OCI-LY7 (cell line): Measurements from ENCODE around the gene CDA. TPM values are rescaled to one million over a fixed set of nuclear protein-coding genes. Genes with fewer than 3 reads are reported as not detected.

Experiments used
- BruUV-seq: library from RNA; stranded (reverse); fragments of 400-500 nt; replicated peaks from 2 replicates; lab custom pipeline; 2021; lab: Mats Ljungman, UMichigan
- CTCF ChIA-PET: fragments of 300-600 bp; sonication (Branson Sonifier 250); formaldehyde crosslinking; loops from one replicate; lab custom pipeline; 2022; ENCODE audit warnings: antibody characterized with exemption; ENCODE audit not compliant: unreplicated experiment; lab: Charles Lee
- POLR2A ChIA-PET: fragments of 300-600 bp; sonication (Branson Sonifier 250); formaldehyde crosslinking; loops from one replicate; lab custom pipeline; 2022; ENCODE audit warnings: antibody characterized with exemption; lab: Charles Lee
- DNase-seq: peaks from one replicate; pipeline ENCODE4 v3.0.0-alpha.2; 2015; ENCODE audit warnings: low spot score
- H2AFZ ChIP-seq: fragments of 200-600 bp; sonication (generic), shearing (Covaris generic); 2 replicates; pipeline ENCODE4 v1.6.1; 2014; ENCODE audit warnings: mild to moderate bottlenecking, antibody characterized with exemption, low read length, moderate library complexity
- H3K27ac ChIP-seq: fragments of 200-600 bp; sonication (generic); 2 replicates; pipeline ENCODE4 v1.5.1; 2014; ENCODE audit warnings: mixed run types, low read depth, mild to moderate bottlenecking, moderate library complexity, low read length, inconsistent platforms; ENCODE audit not compliant: poor library complexity, severe bottlenecking
- H3K36me3 ChIP-seq: fragments of 200-600 bp; sonication (generic); 2 replicates; pipeline ENCODE4 v1.6.1; 2014; ENCODE audit warnings: mild to moderate bottlenecking, antibody characterized with exemption, low read length, moderate library complexity, mixed read lengths; ENCODE audit not compliant: insufficient read depth
- H3K4me1 ChIP-seq: fragments of 200-600 bp; sonication (generic); 2 replicates; pipeline ENCODE4 v1.5.1; 2014; ENCODE audit warnings: mild to moderate bottlenecking, low read length; ENCODE audit not compliant: insufficient read depth, poor library complexity, severe bottlenecking
- H3K4me2 ChIP-seq: fragments of 200-600 bp; sonication (generic); 2 replicates; pipeline ENCODE4 v1.6.1; 2014; ENCODE audit warnings: mild to moderate bottlenecking, low read length
- H3K4me3 ChIP-seq: fragments of 200-600 bp; sonication (generic); 2 replicates; pipeline ENCODE4 v1.5.1; 2014; ENCODE audit warnings: mild to moderate bottlenecking, low read depth, low read length; ENCODE audit not compliant: poor library complexity, severe bottlenecking
- H3K79me2 ChIP-seq: fragments of 200-600 bp; sonication (generic); 2 replicates; pipeline ENCODE4 v1.6.1; 2016; ENCODE audit warnings: low read depth, mild to moderate bottlenecking, low read length, moderate library complexity, mixed read lengths; ENCODE audit not compliant: insufficient read depth
- H3K9me2 ChIP-seq: fragments of 200-600 bp; sonication (generic); 2 replicates; pipeline ENCODE4 v1.6.1; 2016; ENCODE audit warnings: mild to moderate bottlenecking, low read length, mixed read lengths; ENCODE audit not compliant: insufficient read depth
- H3K9me3 ChIP-seq: fragments of 200-600 bp; sonication (generic); 2 replicates; pipeline ENCODE4 v1.6.1; 2014; ENCODE audit warnings: mild to moderate bottlenecking, mixed run types, low read length, mixed read lengths
- H4K20me1 ChIP-seq: fragments of 200-600 bp; sonication (generic); 2 replicates; pipeline ENCODE4 v1.6.1; 2014; ENCODE audit warnings: mild to moderate bottlenecking, antibody characterized with exemption, low read length, moderate library complexity, mixed read lengths; ENCODE audit not compliant: insufficient read depth
- EZH2phosphoT487 ChIP-seq: fragments of 200-600 bp; sonication (generic); IDR thresholded peaks from 2 replicates; pipeline ENCODE4 v1.6.1; 2018; ENCODE audit warnings: low read depth, borderline replicate concordance, mild to moderate bottlenecking, mixed run types, antibody characterized with exemption, low read length, moderate library complexity, mixed read lengths
- intact Hi-C: fragments of 100-400 bp; cut with micrococcal nuclease; formaldehyde crosslinking; loops from one replicate; pipeline ENCODE4 v1.10.0; 2022; ENCODE audit not compliant: unreplicated experiment
- total RNA-seq, 2 experiments: library from RNA; depleted of rRNA in 1 of 2; stranded (reverse); fragments of >200 nt in 1 of 2; shearing (Covaris generic) in 1 of 2; gene quantifications; 2 replicates each; pipeline ENCODE4 v1.2.3, GENCODE V29; 2014 to 2022
- TF ChIP-seq, protein P1 (sequence below): fragments of 200-600 bp; sonication (generic); conservative IDR thresholded peaks from 2 replicates; pipeline ENCODE4 v1.5.1; 2014; ENCODE audit warnings: mild to moderate bottlenecking, antibody characterized with exemption, low read length, moderate library complexity, mixed read lengths

CDA gene
- total RNA-seq, 2 experiments from 2014 or later, result not detected

DNA sequence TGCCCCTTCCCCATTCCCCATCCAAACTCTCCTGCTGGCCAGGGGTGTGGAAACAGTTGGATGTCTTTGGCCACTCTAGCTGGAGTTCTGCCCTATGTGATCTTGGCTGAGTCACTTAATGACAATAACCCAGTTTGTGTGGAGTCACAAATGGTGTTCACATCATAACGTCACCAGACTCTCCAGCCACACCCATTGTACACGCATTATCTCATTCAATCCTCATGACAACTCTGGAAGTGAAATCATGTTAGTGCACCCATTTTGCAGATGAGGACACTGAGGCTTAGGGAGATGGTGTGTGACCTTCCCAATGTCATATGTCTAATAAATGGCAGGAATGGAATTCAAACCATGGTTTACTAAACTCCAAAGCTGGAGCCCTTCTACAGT, 1.2 kb upstream of the CDA start:
- no peaks in the 10 kb centered on the region for H4K20me1 ChIP-seq
- H3K4me3 ChIP-seq, result no peak overlapping the region
- CTCF ChIA-PET, result interaction anchor here (0.6 kb wide), 1 partner anchor 26 kb away, joined by 3 read pairs; no protein-coding TSS in a partner anchor
- intact Hi-C loops, result no loop called here
- no peak for TF ChIP-seq EZH2phosphoT487
- TF ChIP-seq, protein P1, sequence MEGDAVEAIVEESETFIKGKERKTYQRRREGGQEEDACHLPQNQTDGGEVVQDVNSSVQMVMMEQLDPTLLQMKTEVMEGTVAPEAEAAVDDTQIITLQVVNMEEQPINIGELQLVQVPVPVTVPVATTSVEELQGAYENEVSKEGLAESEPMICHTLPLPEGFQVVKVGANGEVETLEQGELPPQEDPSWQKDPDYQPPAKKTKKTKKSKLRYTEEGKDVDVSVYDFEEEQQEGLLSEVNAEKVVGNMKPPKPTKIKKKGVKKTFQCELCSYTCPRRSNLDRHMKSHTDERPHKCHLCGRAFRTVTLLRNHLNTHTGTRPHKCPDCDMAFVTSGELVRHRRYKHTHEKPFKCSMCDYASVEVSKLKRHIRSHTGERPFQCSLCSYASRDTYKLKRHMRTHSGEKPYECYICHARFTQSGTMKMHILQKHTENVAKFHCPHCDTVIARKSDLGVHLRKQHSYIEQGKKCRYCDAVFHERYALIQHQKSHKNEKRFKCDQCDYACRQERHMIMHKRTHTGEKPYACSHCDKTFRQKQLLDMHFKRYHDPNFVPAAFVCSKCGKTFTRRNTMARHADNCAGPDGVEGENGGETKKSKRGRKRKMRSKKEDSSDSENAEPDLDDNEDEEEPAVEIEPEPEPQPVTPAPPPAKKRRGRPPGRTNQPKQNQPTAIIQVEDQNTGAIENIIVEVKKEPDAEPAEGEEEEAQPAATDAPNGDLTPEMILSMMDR, result no peak
- H3K9me2 ChIP-seq, result no peaks in the 10 kb centered on the region
- H3K4me2 ChIP-seq, result no peak overlapping the region
- H2AFZ ChIP-seq, result no peak overlapping the region
- H3K79me2 ChIP-seq, result no peaks in the 10 kb centered on the region
- no peak for DNase-seq
- H3K4me1 ChIP-seq, result no peaks in the 10 kb centered on the region
- no peak overlapping the region for H3K27ac ChIP-seq
- no TSS peak for BruUV-seq
- H3K9me3 ChIP-seq, result no peaks in the 10 kb centered on the region
- H3K36me3 ChIP-seq, result no peaks in the 10 kb centered on the region
- POLR2A ChIA-PET, result no interaction called here

DNA sequence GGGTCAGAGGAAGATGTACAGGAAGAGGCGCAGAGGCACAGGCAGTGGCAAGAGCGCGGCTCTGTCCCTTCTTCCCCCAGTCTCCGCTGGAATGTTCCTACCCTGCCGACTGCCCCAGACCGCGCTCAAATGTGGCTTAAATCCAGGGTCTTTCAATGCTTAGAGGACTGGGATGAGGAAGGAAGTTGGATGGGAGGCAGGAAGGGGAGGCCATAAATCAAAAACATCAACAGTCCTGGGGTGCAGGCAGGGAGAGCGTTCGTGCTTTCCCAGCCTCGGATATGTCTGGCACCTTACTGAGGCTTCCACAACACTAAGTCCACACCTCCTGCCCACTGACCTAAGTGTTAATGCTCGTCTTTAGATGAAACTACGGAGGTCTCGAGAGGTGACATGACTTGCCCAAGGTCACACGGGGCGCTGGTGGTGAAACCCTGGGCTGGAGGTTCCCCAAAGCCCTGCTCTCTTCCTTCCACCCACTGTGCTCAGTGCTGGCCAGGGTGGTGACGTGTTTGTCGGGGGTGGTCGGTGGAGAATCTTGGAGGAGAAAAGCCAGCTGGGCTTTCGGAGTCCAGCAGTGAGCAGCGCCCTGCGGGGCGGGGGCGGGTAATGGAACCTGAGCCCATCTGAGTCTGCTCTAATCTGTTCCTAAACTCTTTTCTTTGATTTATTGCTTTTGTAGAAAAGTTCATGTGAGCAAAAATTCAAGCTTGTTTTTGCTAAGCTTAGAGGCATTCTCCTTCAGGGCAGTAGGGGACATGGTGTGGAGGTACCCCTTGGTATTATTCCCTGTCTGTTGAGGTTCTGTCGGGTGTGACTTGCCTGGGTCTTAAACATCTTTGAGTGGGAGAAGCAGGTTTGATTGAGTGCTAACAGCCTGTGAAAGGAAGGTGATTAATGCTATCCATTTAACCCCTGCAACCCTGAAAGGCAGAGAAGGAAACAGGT, 708 bp downstream of the CDA start:
- Histone ChIP-seq H3K9me3 (no peaks in the 10 kb centered on the region), H2AFZ (no peak overlapping the region), H3K79me2 (no peaks in the 10 kb centered on the region), H3K4me3 (no peak overlapping the region), H3K4me2 (no peak overlapping the region), H3K4me1 (peaks cover 8% of the 10 kb centered on the region), H3K27ac (no peak overlapping the region), H3K9me2 (no peaks in the 10 kb centered on the region), H4K20me1 (no peaks in the 10 kb centered on the region), H3K36me3 (no peaks in the 10 kb centered on the region)
- TF ChIP-seq EZH2phosphoT487, result no peak
- TF ChIP-seq, protein P1, result no peak
- intact Hi-C loops, result no loop called here
- BruUV-seq, result no TSS peak
- ChIA-PET CTCF (no interaction called here), POLR2A (no interaction called here)
- no peak for DNase-seq

DNA sequence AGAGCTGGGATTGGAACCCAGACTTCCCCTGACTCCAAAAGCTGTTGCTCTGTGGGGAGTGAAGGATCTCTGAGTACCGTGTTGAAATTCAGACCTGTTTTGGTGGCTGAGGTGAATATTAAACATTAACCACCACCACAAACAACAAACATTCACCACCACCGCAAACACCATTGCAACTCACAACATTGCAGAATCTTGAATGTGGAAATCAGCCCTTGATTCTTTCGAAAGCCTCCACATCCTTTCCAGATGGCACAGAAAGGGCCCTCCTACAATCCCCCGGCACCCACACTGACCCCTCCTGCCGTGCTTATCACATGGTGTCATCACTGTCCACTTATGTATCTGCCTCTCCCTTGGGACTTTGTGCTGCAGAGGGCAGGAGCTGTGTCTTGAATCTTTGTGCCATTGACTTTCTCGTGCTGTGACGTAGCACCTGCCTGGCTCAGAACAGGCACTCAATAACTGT, 1.4 kb downstream of the CDA start:
- ChIA-PET CTCF (no interaction called here), POLR2A (no interaction called here)
- BruUV-seq, result no TSS peak
- Histone ChIP-seq H2AFZ (no peak overlapping the region), H3K4me2 (no peak overlapping the region), H3K9me2 (no peaks in the 10 kb centered on the region), H3K36me3 (no peaks in the 10 kb centered on the region), H3K27ac (no peak overlapping the region), H3K79me2 (no peaks in the 10 kb centered on the region), H3K9me3 (no peaks in the 10 kb centered on the region), H4K20me1 (no peaks in the 10 kb centered on the region), H3K4me3 (no peak overlapping the region), H3K4me1 (peaks cover 8% of the 10 kb centered on the region)
- intact Hi-C loops, result no loop called here
- no peak for DNase-seq
- TF ChIP-seq, protein P1, result no peak
- TF ChIP-seq EZH2phosphoT487, result no peak
